GM12878 (cell line): ENCODE results near the gene CYSRT1. TPM values are rescaled to one million over a fixed set of nuclear protein-coding genes. Genes with fewer than 3 reads are reported as not detected.

Experiments used
- CEBPZ ChIP-seq: fragments of 150-350 bp; IDR thresholded peaks from 2 replicates; pipeline ENCODE4 v1.6.1; 2016; ENCODE audit warnings: low read depth, low read length
- FOS ChIP-seq: IDR thresholded peaks from 3 replicates; pipeline ENCODE4 v1.6.1; 2011; ENCODE audit warnings: borderline replicate concordance; ENCODE audit not compliant: insufficient read length; ENCODE audit errors: extremely low read depth
- FOXM1 ChIP-seq: IDR thresholded peaks from 2 replicates; pipeline ENCODE4 v1.6.1; 2012; ENCODE audit warnings: low read depth, mild to moderate bottlenecking, inconsistent platforms, low read length, moderate library complexity
- IRF3 ChIP-seq: fragments of 450-650 bp; IDR thresholded peaks from 2 replicates; pipeline ENCODE4 v1.6.1; 2014; ENCODE audit warnings: mild to moderate bottlenecking
- NR2F1 ChIP-seq: fragments of 450-650 bp; conservative IDR thresholded peaks from 2 replicates; pipeline ENCODE4 v1.6.1; 2017; ENCODE audit warnings: mild to moderate bottlenecking
- SREBF2 ChIP-seq: IDR thresholded peaks from 2 replicates; pipeline ENCODE4 v1.6.1; 2012; ENCODE audit warnings: mild to moderate bottlenecking, low read length
- TCF12 ChIP-seq: IDR thresholded peaks from 2 replicates; pipeline ENCODE4 v1.6.1; 2011; ENCODE audit warnings: low read depth, mild to moderate bottlenecking, low read length
- WRNIP1 ChIP-seq: IDR thresholded peaks from 2 replicates; pipeline ENCODE4 v1.6.1; 2011; ENCODE audit warnings: low read depth, low read length, improper control_type of control experiment, borderline replicate concordance
- polyA plus RNA-seq, 11 experiments: library from polyadenylated mRNA; depleted of rRNA in 4 of 11; unstranded in 6 of 11; stranded (reverse) in 5 of 11; fragments of >200 nt; fragmentation: Nextera tagmentation in 4 of 11; fragmentation: Illumina TruSeq in 1 of 11; extraction: Ambion mirVana in 4 of 11; extraction: Trizol in 1 of 11; gene quantifications; 1 replicate in 1 of 11; 2 replicates in 10 of 11; pipeline versions ENCODE4 v1.2.1 to v1.2.3, GENCODE V29; 2011 to 2016; ENCODE audit warnings: inconsistent platforms in 2 of 11, missing spikeins in 2 of 11, low read depth in 1 of 11
- total RNA-seq, 4 experiments: library from RNA; depleted of rRNA in 3 of 4; stranded (reverse); fragments of >200 nt in 3 of 4; fragmentation: Illumina TruSeq in 1 of 4; extraction: Trizol in 1 of 4; gene quantifications; 2 replicates each; pipeline versions ENCODE4 v1.2.1 to v1.2.3, GENCODE V29; 2013 to 2021

CYSRT1 gene
- total and polyA plus RNA-seq, 10 of the 15 experiments (the other 5 are each of a cell fraction or from before 2014, with no cell fraction given): 0.24 to 3.6 (median 0.97) TPM; not detected in 1

DNA sequence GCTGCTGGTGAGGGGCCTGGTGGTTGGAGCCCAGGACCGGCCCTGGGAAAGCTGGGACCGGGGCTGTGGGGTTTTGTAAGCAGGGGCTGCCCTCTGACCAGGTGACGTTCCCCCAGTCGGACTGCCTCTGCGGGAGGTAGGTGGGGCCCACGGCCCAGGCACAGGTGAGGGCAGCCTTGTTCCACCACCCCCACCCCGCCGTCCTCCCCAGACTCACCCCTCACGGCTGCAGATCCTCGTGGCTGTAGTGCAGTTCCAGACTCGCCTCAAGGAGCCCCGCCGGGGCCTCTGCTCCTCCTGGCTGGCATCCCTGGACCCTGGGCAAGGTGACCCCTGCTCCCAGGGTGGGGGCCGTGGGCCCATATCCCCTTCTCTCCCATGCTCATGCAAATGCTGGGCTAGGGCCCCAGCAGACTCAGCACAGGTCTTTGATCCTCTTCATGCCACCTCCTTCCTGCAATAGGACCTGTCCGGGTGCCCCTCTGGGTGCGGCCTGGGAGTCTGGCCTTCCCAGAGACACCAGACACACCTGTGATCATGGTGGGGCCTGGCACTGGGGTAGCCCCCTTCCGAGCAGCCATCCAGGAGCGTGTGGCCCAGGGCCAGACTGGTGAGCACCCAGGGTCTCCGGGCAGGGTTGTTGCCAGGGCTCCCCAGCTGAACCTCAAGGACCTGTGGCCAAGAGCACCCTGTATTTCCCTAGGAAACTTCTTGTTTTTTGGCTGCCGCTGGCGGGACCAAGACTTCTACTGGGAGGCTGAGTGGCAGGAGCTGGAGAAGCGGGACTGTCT is 9.6 kb upstream of the CYSRT1 start (continued):
- TF ChIP-seq WRNIP1 (no peak), TCF12 (no peak), FOS (no peak), IRF3 (no peak), CEBPZ (no peak), FOXM1 (no peak), NR2F1 (no peak), SREBF2 (no peak)
